Hepatocyte (in vitro differentiated cells): ENCODE results near the gene TPSAB1. TPM values are rescaled to one million over a fixed set of nuclear protein-coding genes. Genes with fewer than 3 reads are reported as not detected.

Source experiments
- DNase-seq: peaks from one replicate; pipeline ENCODE4 v3.0.0-alpha.2; 2016; ENCODE audit warnings: low spot score
- H2AFZ ChIP-seq: fragments of 200-600 bp; sonication (generic); 2 replicates; pipeline ENCODE4 v1.6.0; 2016; ENCODE audit warnings: antibody characterized with exemption, mild to moderate bottlenecking
- H3K27ac ChIP-seq: fragments of 200-600 bp; sonication (generic); 2 replicates; pipeline ENCODE4 v1.5.1; 2016; ENCODE audit warnings: mild to moderate bottlenecking
- H3K27me3 ChIP-seq: fragments of 200-600 bp; sonication (generic); 2 replicates; pipeline ENCODE4 v1.6.1; 2016
- H3K36me3 ChIP-seq: fragments of 200-600 bp; sonication (generic); replicated peaks from 2 replicates; pipeline ENCODE4 v1.5.1; 2016; ENCODE audit warnings: low read depth; ENCODE audit not compliant: insufficient read depth
- H3K4me1 ChIP-seq: fragments of 200-600 bp; sonication (generic); 2 replicates; pipeline ENCODE4 v1.5.1; 2016; ENCODE audit warnings: mild to moderate bottlenecking, moderate library complexity; ENCODE audit not compliant: insufficient read depth
- H3K4me2 ChIP-seq: fragments of 200-600 bp; sonication (generic); 2 replicates; pipeline ENCODE4 v1.6.0; 2016
- H3K4me3 ChIP-seq: fragments of 200-600 bp; sonication (generic); 2 replicates; pipeline ENCODE4 v1.5.1; 2016; ENCODE audit warnings: mild to moderate bottlenecking
- H3K79me2 ChIP-seq: fragments of 200-600 bp; sonication (generic); 2 replicates; pipeline ENCODE4 v1.6.0; 2017; ENCODE audit warnings: mild to moderate bottlenecking
- H3K9me2 ChIP-seq: fragments of 200-600 bp; sonication (generic); replicated peaks from 2 replicates; pipeline ENCODE4 v1.6.0; 2017; ENCODE audit warnings: mild to moderate bottlenecking; ENCODE audit not compliant: insufficient read depth
- H3K9me3 ChIP-seq: fragments of 200-600 bp; sonication (generic); 2 replicates; pipeline ENCODE4 v1.5.1; 2016; ENCODE audit warnings: low read depth, mild to moderate bottlenecking
- H4K20me1 ChIP-seq: fragments of 200-600 bp; sonication (generic); 2 replicates; pipeline ENCODE4 v1.6.0; 2016; ENCODE audit warnings: mild to moderate bottlenecking; ENCODE audit not compliant: insufficient read depth, poor library complexity, severe bottlenecking
- CTCF ChIP-seq: fragments of 200-600 bp; sonication (generic); IDR thresholded peaks from 2 replicates; pipeline ENCODE4 v1.5.1; 2016; ENCODE audit warnings: antibody characterized with exemption, mild to moderate bottlenecking; ENCODE audit not compliant: poor library complexity
- EZH2 ChIP-seq: fragments of 200-600 bp; sonication (generic); IDR thresholded peaks from 2 replicates; pipeline ENCODE4 v1.6.1; 2016; ENCODE audit warnings: antibody characterized with exemption, mild to moderate bottlenecking, borderline replicate concordance
- EZH2phosphoT487 ChIP-seq: fragments of 200-600 bp; sonication (generic); IDR thresholded peaks from one replicate; pipeline ENCODE4 v1.6.1; 2018; ENCODE audit warnings: antibody characterized with exemption, mild to moderate bottlenecking, low read depth, moderate library complexity; ENCODE audit not compliant: unreplicated experiment, severe bottlenecking
- WGBS: methylation state at CpG from one replicate; pipeline ENCODE4 v1.1.6; 2016; ENCODE audit warnings: low lambda C conversion rate; ENCODE audit errors: missing lambda C conversion rate; 5-methylcytosine and 5-hydroxymethylcytosine counted together
- polyA plus RNA-seq: library from polyadenylated mRNA; unstranded; fragments of >200 nt; fragmentation: Nextera tagmentation; extraction: Ambion mirVana; gene quantifications from 2 replicates; pipeline ENCODE4 v1.2.1, GENCODE V29; 2016
- total RNA-seq: library from RNA; depleted of rRNA; stranded (reverse); fragments of >200 nt; gene quantifications from 2 replicates; pipeline ENCODE4 v1.2.3, GENCODE V29; 2014

TPSAB1 gene
- total and polyA plus RNA-seq, 2 experiments from 2014 or later, result not detected

- no peaks in the 10 kb centered on the region for H3K36me3 ChIP-seq
- no peak for TF ChIP-seq EZH2phosphoT487
- no peak for TF ChIP-seq CTCF
- no peak for TF ChIP-seq EZH2
Measured at GRCh38 chr16:1216296-1216619, 24.2 kb upstream of the TPSAB1 start.

GRCh38 chr16:1216681-1217400, 23.7 kb upstream of the TPSAB1 start:
- no peak overlapping the region for H3K4me2 ChIP-seq
- no peaks in the 10 kb centered on the region for H3K4me1 ChIP-seq
- H2AFZ ChIP-seq, result no peak overlapping the region
- H3K27ac ChIP-seq, result no peak overlapping the region
- H3K27me3 ChIP-seq, result no peaks in the 10 kb centered on the region
- no peaks in the 10 kb centered on the region for H3K79me2 ChIP-seq
- no peaks in the 10 kb centered on the region for H3K9me2 ChIP-seq
- DNase-seq, result no peak
- 94% methylated on average over 31 of the region's 32 CpGs for WGBS
- TF ChIP-seq EZH2 (no peak), EZH2phosphoT487 (no peak), CTCF (no peak)
- H3K9me3 ChIP-seq, result no peaks in the 10 kb centered on the region
- no peaks in the 10 kb centered on the region for H3K36me3 ChIP-seq
- no peaks in the 10 kb centered on the region for H4K20me1 ChIP-seq
- no peak overlapping the region for H3K4me3 ChIP-seq

More at GRCh38 chr16:1216296-1216619, 24.2 kb upstream of the TPSAB1 start:
- H3K9me2 ChIP-seq, result no peaks in the 10 kb centered on the region
- no peak overlapping the region for H2AFZ ChIP-seq
- H3K4me1 ChIP-seq, result no peaks in the 10 kb centered on the region
- no peaks in the 10 kb centered on the region for H3K79me2 ChIP-seq
- no peak overlapping the region for H3K4me2 ChIP-seq
- H4K20me1 ChIP-seq, result no peaks in the 10 kb centered on the region
- no peaks in the 10 kb centered on the region for H3K9me3 ChIP-seq
- H3K27ac ChIP-seq, result no peak overlapping the region
- DNase-seq, result no peak
- 94% methylated on average over 12 of the region's 12 CpGs for WGBS
- H3K27me3 ChIP-seq, result no peaks in the 10 kb centered on the region
- no peak overlapping the region for H3K4me3 ChIP-seq

- H3K36me3 ChIP-seq, result no peaks in the 10 kb centered on the region
- no peak overlapping the region for H2AFZ ChIP-seq
- no peaks in the 10 kb centered on the region for H3K9me2 ChIP-seq
- TF ChIP-seq CTCF, result no peak
- TF ChIP-seq EZH2, result no peak
- TF ChIP-seq EZH2phosphoT487, result no peak
- WGBS, result 90% methylated on average over 20 of the region's 24 CpGs
- H3K4me1 ChIP-seq, result no peaks in the 10 kb centered on the region
- H3K4me3 ChIP-seq, result no peak overlapping the region
- no peaks in the 10 kb centered on the region for H3K27me3 ChIP-seq
- H3K79me2 ChIP-seq, result no peaks in the 10 kb centered on the region
- DNase-seq, result no peak
- no peaks in the 10 kb centered on the region for H3K9me3 ChIP-seq
- H3K27ac ChIP-seq, result no peak overlapping the region
- no peak overlapping the region for H3K4me2 ChIP-seq
- no peaks in the 10 kb centered on the region for H4K20me1 ChIP-seq
Measured at GRCh38 chr16:1217526-1217925, 23.0 kb upstream of the TPSAB1 start.
